Liver (tissue), 9 donors: ENCODE data around the gene RBM45. TPM values are rescaled to one million over a fixed set of nuclear protein-coding genes. Genes with fewer than 3 reads are reported as not detected.

Experiments used
- DNase-seq: peaks from one replicate; pipeline ENCODE4 v3.0.0-alpha.2; 2017; ENCODE audit warnings: low spot score
- H3K27ac ChIP-seq, 2 donors: one replicate each; pipeline ENCODE4 v1.7.0; 2013; ENCODE audit warnings: inconsistent platforms in 2 of 2, low read length in 2 of 2, control low read depth in 1 of 2, low read depth in 1 of 2, mild to moderate bottlenecking in 1 of 2
- H3K27me3 ChIP-seq, 4 donors: one replicate each; pipeline versions ENCODE4 v1.6.1 to v1.7.0; 2013; ENCODE audit warnings: low read length in 3 of 4, inconsistent platforms in 1 of 4, mild to moderate bottlenecking in 1 of 4, moderate library complexity in 1 of 4; ENCODE audit not compliant: control insufficient read depth in 4 of 4, insufficient read depth in 4 of 4
- H3K36me3 ChIP-seq, 4 donors: one replicate each; pipeline versions ENCODE4 v1.6.1 to v1.7.0; 2013; ENCODE audit warnings: low read length in 3 of 4, mild to moderate bottlenecking in 3 of 4, low read depth in 1 of 4, moderate library complexity in 1 of 4; ENCODE audit not compliant: control insufficient read depth in 4 of 4, insufficient read depth in 3 of 4
- H3K4me1 ChIP-seq, 4 donors: one replicate each; pipeline versions ENCODE4 v1.6.1 to v1.7.0; 2013; ENCODE audit warnings: low read length in 3 of 4, mild to moderate bottlenecking in 3 of 4, moderate library complexity in 1 of 4; ENCODE audit not compliant: control insufficient read depth in 4 of 4, insufficient read depth in 4 of 4
- H3K4me3 ChIP-seq, 3 donors: one replicate each; pipeline versions ENCODE4 v1.6.1 to v1.7.0; 2013; ENCODE audit warnings: low read length in 3 of 3, control low read depth in 1 of 3, low read depth in 1 of 3, mild to moderate bottlenecking in 1 of 3
- H3K9ac ChIP-seq, 2 donors: one replicate each; pipeline ENCODE4 v1.7.0; 2013; ENCODE audit warnings: low read length in 2 of 2, mild to moderate bottlenecking in 2 of 2, moderate library complexity in 2 of 2, control low read depth in 1 of 2, low read depth in 1 of 2
- H3K9me3 ChIP-seq, 4 donors: one replicate each; pipeline versions ENCODE4 v1.6.1 to v1.7.0; 2013; ENCODE audit warnings: low read length in 3 of 4; ENCODE audit not compliant: control insufficient read depth in 4 of 4
- ATF3 ChIP-seq: IDR thresholded peaks from 2 replicates; pipeline ENCODE4 v1.6.1; 2016; ENCODE audit warnings: antibody characterized with exemption
- CTCF ChIP-seq: fragments of 150-350 bp; IDR thresholded peaks from 2 replicates; pipeline ENCODE4 v1.5.1; 2017; ENCODE audit warnings: improper control_type of control experiment, low read depth, low read length; ENCODE audit not compliant: missing input control
- EGR1 ChIP-seq, 2 donors: IDR thresholded peaks; 2 replicates each; pipeline ENCODE4 v1.6.1; 2016 to 2018; ENCODE audit warnings: antibody characterized with exemption in 2 of 2, low read depth in 2 of 2
- FOXA1 ChIP-seq: IDR thresholded peaks from 2 replicates; pipeline ENCODE4 v1.6.1; 2016; ENCODE audit warnings: antibody characterized with exemption
- GABPA ChIP-seq, 2 donors: IDR thresholded peaks in 1 of 2; conservative IDR thresholded peaks in 1 of 2; 2 replicates each; pipeline ENCODE4 v1.6.1; 2016; ENCODE audit warnings: antibody characterized with exemption in 2 of 2, mild to moderate bottlenecking in 1 of 2, moderate library complexity in 1 of 2
- HNF4A ChIP-seq, 2 donors: conservative IDR thresholded peaks; 2 replicates each; pipeline ENCODE4 v1.6.1; 2016; ENCODE audit warnings: antibody characterized with exemption in 2 of 2, mild to moderate bottlenecking in 2 of 2
- HNF4G ChIP-seq: IDR thresholded peaks from 2 replicates; pipeline ENCODE4 v1.6.1; 2016; ENCODE audit warnings: antibody characterized with exemption
- JUND ChIP-seq, 2 donors: IDR thresholded peaks; 2 replicates each; pipeline ENCODE4 v1.6.1; 2016; ENCODE audit warnings: antibody characterized with exemption in 2 of 2
- MAX ChIP-seq: IDR thresholded peaks from 2 replicates; pipeline ENCODE4 v1.6.1; 2016; ENCODE audit warnings: antibody characterized with exemption
- RAD21 ChIP-seq, 2 donors: IDR thresholded peaks; 2 replicates each; pipeline ENCODE4 v1.6.1; 2016; ENCODE audit warnings: antibody characterized with exemption in 2 of 2, mild to moderate bottlenecking in 2 of 2
- REST ChIP-seq: IDR thresholded peaks from 2 replicates; pipeline ENCODE4 v1.6.1; 2016; ENCODE audit warnings: antibody characterized with exemption, mild to moderate bottlenecking
- RXRA ChIP-seq, 2 donors: IDR thresholded peaks; 2 replicates each; pipeline ENCODE4 v1.6.1; 2017 to 2018; ENCODE audit warnings: antibody characterized with exemption in 2 of 2, mild to moderate bottlenecking in 1 of 2
- SP1 ChIP-seq: IDR thresholded peaks from 2 replicates; pipeline ENCODE4 v1.6.1; 2018; ENCODE audit warnings: antibody characterized with exemption, mild to moderate bottlenecking
- TAF1 ChIP-seq: conservative IDR thresholded peaks from 2 replicates; pipeline ENCODE4 v1.6.1; 2016; ENCODE audit warnings: antibody characterized with exemption, mild to moderate bottlenecking
- YY1 ChIP-seq: IDR thresholded peaks from 2 replicates; pipeline ENCODE4 v1.6.1; 2016; ENCODE audit warnings: antibody characterized with exemption, mild to moderate bottlenecking
- WGBS: extraction: QIAGEN DNeasy Blood & Tissue Kit; methylation state at CpG from one replicate; pipeline ENCODE4 v1.1.7; 2013; 5-methylcytosine and 5-hydroxymethylcytosine counted together
- polyA plus RNA-seq, 2 donors: library from polyadenylated mRNA; stranded (reverse) in 1 of 2; unstranded in 1 of 2; fragments of 200-250 nt in 1 of 2; fragments of >200 nt in 1 of 2; fragmentation: Nextera tagmentation in 1 of 2; extraction: Ambion mirVana in 1 of 2; gene quantifications; one replicate each; pipeline versions ENCODE4 v1.2.1 to v1.2.3, GENCODE V29; 2013 to 2015
- total RNA-seq, 2 donors: library from RNA; depleted of rRNA; stranded (reverse); fragments of >200 nt; gene quantifications; one replicate each; pipeline ENCODE4 v1.2.3, GENCODE V29; 2014
- donor health status: healthy.
- donor health status: healthy.
- donor health status: healthy.
- donor health status: healthy.
- donor health status: healthy.

RBM45 gene
- total and polyA plus RNA-seq, 4 donors = 4.2 to 11.4 (median 6.8) TPM

- no peak for TF ChIP-seq CTCF
Observed at GRCh38 chr2:178152033-178152432, 39.8 kb downstream of the RBM45 start (continued).

- no peaks in the 10 kb centered on the region for H3K27me3 ChIP-seq
- H3K9ac ChIP-seq = peak overlapping the region in 1 of 2 donors; percentile 85
- no peak for DNase-seq
- peak overlapping the region in 1 of 3 donors; percentile 23 for H3K4me3 ChIP-seq
- TF ChIP-seq MAX (no peak), GABPA (IDR thresholded peaks at IDR 0.05 in 1 of 2, conservative IDR thresholded peaks at IDR 0.05 in 1 of 2) (no peak), YY1 (no peak), HNF4A (conservative IDR thresholded peaks at IDR 0.05) (no peak), EGR1 (IDR thresholded peaks at IDR 0.05; ENCODE audit: low read depth in 2 of 2) (no peak), SP1 (no peak), HNF4G (no peak), JUND (IDR thresholded peaks at IDR 0.05) (no peak), FOXA1 (no peak), RXRA (IDR thresholded peaks at IDR 0.05) (no peak), TAF1 (no peak), REST (no peak), RAD21 (IDR thresholded peaks at IDR 0.05) (no peak)
- peak overlapping the region; percentile 79 to 86 for H3K27ac ChIP-seq
- peaks cover 0 to 12% (median 8%) of the 10 kb centered on the region in 4 donors for H3K4me1 ChIP-seq
- H3K9me3 ChIP-seq = no peaks in the 10 kb centered on the region
- WGBS = 24% methylated on average over 4 of the region's 4 CpGs
- no peaks in the 10 kb centered on the region for H3K36me3 ChIP-seq
Observed at GRCh38 chr2:178152542-178152941, 40.3 kb downstream of the RBM45 start.

GRCh38 chr2:178152977-178153376 is 40.7 kb downstream of the RBM45 start:
- peaks cover 0 to 12% (median 8%) of the 10 kb centered on the region in 4 donors for H3K4me1 ChIP-seq
- H3K36me3 ChIP-seq = no peaks in the 10 kb centered on the region
- H3K9me3 ChIP-seq = no peaks in the 10 kb centered on the region
- DNase-seq = no peak
- H3K4me3 ChIP-seq = no peak overlapping the region
- peak overlapping the region; percentile 10 to 79 for H3K27ac ChIP-seq
- 31% methylated on average over 1 of the region's 1 CpG for WGBS
- TF ChIP-seq SP1 (peak; percentile 26), REST (no peak), EGR1 (IDR thresholded peaks at IDR 0.05; ENCODE audit: low read depth in 2 of 2) (no peak), FOXA1 (no peak), GABPA (IDR thresholded peaks at IDR 0.05 in 1 of 2, conservative IDR thresholded peaks at IDR 0.05 in 1 of 2) (no peak), YY1 (no peak), HNF4A (conservative IDR thresholded peaks at IDR 0.05) (peak; percentile 45 to 71), ATF3 (no peak)
- peak overlapping the region in 1 of 2 donors; percentile 18 for H3K9ac ChIP-seq
- H3K27me3 ChIP-seq = no peaks in the 10 kb centered on the region
